Testis (tissue), 3 donors: ENCODE results near the gene DEXI. TPM values are rescaled to one million over a fixed set of nuclear protein-coding genes. Genes with fewer than 3 reads are reported as not detected.
"Not testable (repeated sequence)": the region's sequence is repeated elsewhere in the genome, so short reads cannot be mapped to it uniquely, and the experiment has no call there.

Experiments used
- DNase-seq: peaks from one replicate; pipeline ENCODE4 v3.0.0-alpha.2; 2019
- H3K27ac ChIP-seq, 2 donors: fragments of 200-600 bp; sonication (generic); one replicate each; pipeline ENCODE4 v1.5.1; 2019
- H3K27me3 ChIP-seq: fragments of 200-600 bp; sonication (generic); one replicate; pipeline ENCODE4 v1.5.1; 2019
- H3K36me3 ChIP-seq: fragments of 200-600 bp; sonication (generic); one replicate; pipeline ENCODE4 v1.5.1; 2017; ENCODE audit warnings: low read depth; ENCODE audit errors: missing control alignments
- H3K4me1 ChIP-seq: fragments of 200-600 bp; sonication (generic); one replicate; pipeline ENCODE4 v1.5.1; 2019
- H3K4me3 ChIP-seq, 2 donors: fragments of 200-600 bp; sonication (generic); one replicate each; pipeline ENCODE4 v1.5.1; 2017 to 2019
- H3K9me3 ChIP-seq: fragments of 200-600 bp; sonication (generic); one replicate; pipeline ENCODE4 v1.5.1; 2017
- POLR2A ChIP-seq: fragments of 450-650 bp; IDR thresholded peaks from one replicate; pipeline ENCODE4 v1.6.1; 2017; ENCODE audit warnings: antibody characterized with exemption, mild to moderate bottlenecking, moderate library complexity
- WGBS, 2 donors: methylation state at CpG; one replicate each; pipeline ENCODE4 v1.1.5; 2018; 5-methylcytosine and 5-hydroxymethylcytosine counted together
- intact Hi-C: fragments of 100-400 bp; cut with DNase I; formaldehyde crosslinking; loops from one replicate; pipeline ENCODE4 v1.15.1; 2023; ENCODE audit warnings: low total_unique reads
- polyA plus RNA-seq: library from polyadenylated mRNA; stranded (reverse); fragments of 350-450 nt; fragmentation: Illumina TruSeq; extraction: RNeasy Lipid Tissue Mini Kit (QIAGEN cat#74804); gene quantifications from one replicate; pipeline ENCODE4 v1.2.3, GENCODE V29; 2014; ENCODE audit warnings: low read depth, low replicate concordance; ENCODE audit not compliant: insufficient read depth
- total RNA-seq, 2 donors: library from RNA; depleted of rRNA; stranded (reverse); fragments of >200 nt; gene quantifications; one replicate each; pipeline ENCODE4 v1.2.3, GENCODE V29; 2016
- TF ChIP-seq, protein P1 (sequence below), 3 experiments: fragments of 450-650 bp in 2 of 3; fragments of 200-600 bp in 1 of 3; sonication (generic) in 1 of 3; IDR thresholded peaks; one replicate each; pipeline ENCODE4 v1.5.1; 2016 to 2019; ENCODE audit warnings: antibody characterized with exemption in 3 of 3, mild to moderate bottlenecking in 2 of 3, moderate library complexity in 1 of 3

The DEXI gene
- total and polyA plus RNA-seq, 3 donors from 2014 or later, result 30.0 to 57.4 (median 39.0) TPM

DNA sequence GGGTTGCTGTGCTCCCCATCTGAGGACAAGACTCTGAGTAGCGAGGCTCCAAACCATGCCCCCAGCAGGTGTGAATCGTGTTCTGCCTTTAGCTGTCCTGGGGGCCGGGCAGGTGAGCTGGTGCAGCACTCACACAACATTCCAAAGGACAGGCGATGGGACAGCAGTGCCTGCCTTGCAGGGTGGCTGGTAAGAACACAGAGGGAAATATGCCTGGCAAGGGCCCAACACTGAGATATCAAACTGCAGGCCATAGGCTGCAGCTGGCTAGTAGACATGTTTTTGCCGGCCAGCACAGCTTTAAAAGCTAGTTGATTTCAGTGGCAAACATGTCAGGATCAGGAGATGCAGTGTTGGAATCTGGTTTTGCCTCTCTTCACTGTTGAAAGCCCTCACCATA lies 25.7 kb upstream of the DEXI start:
- Histone ChIP-seq H3K36me3 (no peaks in the 10 kb centered on the region), H3K27me3 (no peaks in the 10 kb centered on the region), H3K9me3 (no peaks in the 10 kb centered on the region), H3K4me1 (peaks cover 15% of the 10 kb centered on the region), H3K4me3 (no peak overlapping the region), H3K27ac (no peak overlapping the region)
- DNase-seq, result peak; percentile 59
- TF ChIP-seq, protein P1, sequence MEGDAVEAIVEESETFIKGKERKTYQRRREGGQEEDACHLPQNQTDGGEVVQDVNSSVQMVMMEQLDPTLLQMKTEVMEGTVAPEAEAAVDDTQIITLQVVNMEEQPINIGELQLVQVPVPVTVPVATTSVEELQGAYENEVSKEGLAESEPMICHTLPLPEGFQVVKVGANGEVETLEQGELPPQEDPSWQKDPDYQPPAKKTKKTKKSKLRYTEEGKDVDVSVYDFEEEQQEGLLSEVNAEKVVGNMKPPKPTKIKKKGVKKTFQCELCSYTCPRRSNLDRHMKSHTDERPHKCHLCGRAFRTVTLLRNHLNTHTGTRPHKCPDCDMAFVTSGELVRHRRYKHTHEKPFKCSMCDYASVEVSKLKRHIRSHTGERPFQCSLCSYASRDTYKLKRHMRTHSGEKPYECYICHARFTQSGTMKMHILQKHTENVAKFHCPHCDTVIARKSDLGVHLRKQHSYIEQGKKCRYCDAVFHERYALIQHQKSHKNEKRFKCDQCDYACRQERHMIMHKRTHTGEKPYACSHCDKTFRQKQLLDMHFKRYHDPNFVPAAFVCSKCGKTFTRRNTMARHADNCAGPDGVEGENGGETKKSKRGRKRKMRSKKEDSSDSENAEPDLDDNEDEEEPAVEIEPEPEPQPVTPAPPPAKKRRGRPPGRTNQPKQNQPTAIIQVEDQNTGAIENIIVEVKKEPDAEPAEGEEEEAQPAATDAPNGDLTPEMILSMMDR (IDR thresholded peaks at IDR 0.05), result no peak
- TF ChIP-seq POLR2A, result no peak
- intact Hi-C loops, result no loop called here
- WGBS, 2 donors, result 61 to 65% methylated on average over 5 of the region's 5 CpGs

DNA sequence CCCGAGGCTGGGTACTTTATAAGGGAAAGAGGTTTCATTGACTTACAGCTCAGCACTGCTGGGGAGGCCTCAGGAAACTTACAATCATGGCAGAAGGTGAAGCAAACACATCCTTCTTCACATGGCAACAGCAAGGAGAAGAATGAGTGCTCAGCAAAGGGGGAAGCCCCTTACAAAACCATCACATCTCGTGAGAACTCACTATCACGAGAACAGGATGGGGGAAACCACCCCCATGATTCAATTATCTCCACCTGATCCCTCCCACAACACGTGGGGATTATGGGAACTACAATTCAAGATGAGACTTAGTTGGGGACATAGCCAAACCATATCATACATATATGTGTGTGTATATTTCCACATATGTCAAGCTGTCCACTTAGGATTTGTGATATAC lies 24.3 kb upstream of the DEXI start:
- H3K4me3 ChIP-seq, H3K27ac ChIP-seq, H3K9me3 ChIP-seq, intact Hi-C loops, H3K36me3 ChIP-seq, H3K27me3 ChIP-seq, H3K4me1 ChIP-seq, DNase-seq: not testable (repeated sequence)
- 78 to 81% methylated on average over 4 of the region's 4 CpGs for WGBS, 2 donors

DNA sequence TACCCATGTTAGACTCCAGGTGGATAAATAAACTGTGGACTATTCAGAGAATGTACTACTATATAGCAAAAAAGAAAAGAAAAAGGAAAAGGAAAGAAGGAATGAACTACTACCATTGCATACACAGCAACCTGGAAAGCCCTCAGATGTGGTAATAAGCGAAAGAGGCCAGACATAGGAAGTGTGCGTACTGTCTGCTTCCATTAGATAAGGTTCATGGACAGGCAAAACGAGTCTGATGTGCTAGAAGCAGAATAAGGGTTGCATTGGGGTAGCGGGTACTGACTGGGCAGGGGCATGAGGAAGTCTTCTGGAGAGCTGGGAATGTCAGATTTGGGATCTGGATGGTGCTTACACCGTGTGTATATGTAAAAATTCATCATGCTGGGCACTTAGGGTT lies 23.9 kb upstream of the DEXI start:
- H3K9me3 ChIP-seq, result no peaks in the 10 kb centered on the region
- TF ChIP-seq, protein P1 (IDR thresholded peaks at IDR 0.05), result no peak
- TF ChIP-seq POLR2A, result no peak
- intact Hi-C loops, result no loop called here
- no peaks in the 10 kb centered on the region for H3K36me3 ChIP-seq
- H3K27me3 ChIP-seq, result no peaks in the 10 kb centered on the region
- peaks cover 3% of the 10 kb centered on the region for H3K4me1 ChIP-seq
- DNase-seq, result no peak
- 88 to 93% methylated on average over 5 of the region's 5 CpGs for WGBS, 2 donors
- H3K27ac ChIP-seq, result no peak overlapping the region
- H3K4me3 ChIP-seq, result no peak overlapping the region

DNA sequence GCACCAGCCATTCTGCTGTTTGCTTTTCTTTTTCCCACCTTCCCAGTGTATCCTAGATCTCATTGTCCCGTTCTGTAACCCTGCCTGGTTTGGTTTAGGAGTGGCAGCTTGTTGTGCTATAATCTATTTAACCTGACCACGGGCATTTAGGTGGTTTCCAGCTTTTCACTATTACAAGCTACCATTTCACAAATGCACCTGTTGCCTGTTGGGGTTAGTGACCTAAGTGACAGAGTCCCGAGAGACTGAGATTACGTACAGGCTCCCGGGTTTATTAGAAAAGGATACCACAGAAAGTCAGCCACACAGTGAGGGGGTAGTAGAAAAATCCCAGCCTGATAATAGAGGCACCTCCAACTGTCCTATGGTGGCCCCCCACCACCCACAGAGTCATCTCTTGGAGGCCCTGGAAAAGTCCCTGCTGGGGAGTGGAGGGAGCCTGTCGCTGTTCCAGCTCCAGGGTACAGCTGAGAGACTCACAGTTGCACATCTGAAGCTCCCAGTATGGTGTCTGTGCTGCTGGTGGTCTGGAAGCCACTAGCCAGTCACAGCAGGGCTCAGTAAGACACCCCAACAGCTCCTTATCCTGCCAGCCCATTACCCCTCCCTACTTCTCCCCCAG lies 23.3 kb upstream of the DEXI start:
- WGBS, 2 donors, result 92 to 97% methylated on average over 6 of the region's 6 CpGs
- no peaks in the 10 kb centered on the region for H3K36me3 ChIP-seq

DNA sequence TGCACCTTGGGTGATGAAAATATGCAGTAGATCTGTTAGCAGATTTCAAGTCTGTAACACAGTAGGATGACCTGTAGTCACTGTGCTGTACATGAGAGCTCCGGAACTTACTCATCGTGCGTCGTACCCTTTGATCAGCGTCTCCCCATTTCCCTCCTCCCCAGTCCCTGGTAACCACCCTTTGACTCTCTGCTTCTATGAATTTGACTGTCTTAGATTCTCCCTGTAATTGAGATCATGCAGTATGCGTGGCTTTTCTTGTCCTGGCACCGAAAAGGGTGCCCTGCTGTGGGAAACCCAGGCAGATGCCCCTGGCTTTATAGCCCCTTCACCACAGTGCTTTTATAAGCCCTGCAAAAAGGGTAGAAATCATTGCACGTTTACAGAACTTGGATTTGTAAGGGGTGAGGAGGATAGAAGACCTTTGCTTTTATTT lies 22.6 kb upstream of the DEXI start:
- 85 to 98% methylated on average over 8 of the region's 8 CpGs for WGBS, 2 donors
- Histone ChIP-seq H3K4me1 (peaks cover 3% of the 10 kb centered on the region), H3K27me3 (no peaks in the 10 kb centered on the region), H3K9me3 (no peaks in the 10 kb centered on the region), H3K4me3 (no peak overlapping the region), H3K36me3 (no peaks in the 10 kb centered on the region), H3K27ac (no peak overlapping the region)
- TF ChIP-seq, protein P1 (IDR thresholded peaks at IDR 0.05), result no peak
- TF ChIP-seq POLR2A, result no peak
- DNase-seq, result no peak
- intact Hi-C loops, result no loop called here

More for the DNA sequence above, 23.3 kb upstream of the DEXI start:
- H3K4me1 ChIP-seq, result peaks cover 3% of the 10 kb centered on the region
- TF ChIP-seq, protein P1 (IDR thresholded peaks at IDR 0.05), result no peak
- TF ChIP-seq POLR2A, result no peak
- intact Hi-C loops, result no loop called here
- H3K4me3 ChIP-seq, result no peak overlapping the region
- no peak overlapping the region for H3K27ac ChIP-seq
- DNase-seq, result no peak
- H3K27me3 ChIP-seq, result no peaks in the 10 kb centered on the region
- no peaks in the 10 kb centered on the region for H3K9me3 ChIP-seq
